ENCODE measurements around the gene SEMA7A.
"Not testable (repeated sequence)": the region's sequence is repeated elsewhere in the genome, so short reads cannot be mapped to it uniquely, and the experiment has no call there.

DNA sequence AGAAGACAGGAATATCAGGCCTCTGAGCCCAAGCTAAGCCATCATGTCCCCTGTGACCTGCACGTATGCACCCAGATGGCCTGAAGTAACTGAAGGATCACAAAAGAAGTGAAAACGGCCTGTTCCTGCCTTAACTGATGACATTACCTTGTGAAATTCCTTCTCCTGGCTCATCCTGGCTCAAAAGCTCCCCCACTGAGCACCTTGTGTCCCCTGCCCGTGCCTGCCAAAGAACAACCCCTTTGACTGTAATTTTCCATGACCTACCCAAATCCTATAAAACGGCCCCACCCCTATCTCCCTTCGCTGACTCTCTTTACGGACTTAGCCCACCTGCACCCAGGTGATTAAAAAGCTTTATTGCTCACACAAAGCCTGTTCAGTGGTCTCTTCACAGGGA, 74.4 kb downstream of the SEMA7A start:
- not testable (repeated sequence) for TF ChIP-seq POLR2A, POLR2AphosphoS5 (IDR thresholded peaks at IDR 0.05; ENCODE audit: low read depth, low read length)

Measured in GM12892 (cell line).